HEK293 (cell line): Measurements from ENCODE around the gene FSCN2.

Experiments used
- CTCF ChIA-PET: fragments of 350-600 bp; formaldehyde crosslinking; extraction: SDS; loops from one replicate; lab custom pipeline; 2021; ENCODE audit warnings: antibody characterized with exemption; lab: Yijun Ruan, JAX
- POLR2A ChIA-PET: fragments of 300-600 bp; formaldehyde crosslinking; extraction: SDS; loops from one replicate; lab custom pipeline; 2020; ENCODE audit warnings: antibody characterized with exemption, inconsistent platforms; lab: Yijun Ruan, JAX
- H3K27ac ChIP-seq: fragments of 200-500 bp; sonication (Bioruptor generic); 2 replicates; pipeline ENCODE4 v1.5.1; 2014; ENCODE audit warnings: low read depth, low read length, control low read depth, inconsistent platforms; ENCODE audit errors: extremely low read depth
- H3K36me3 ChIP-seq, 2 experiments: fragments of 200-500 bp in 1 of 2; sonication (Bioruptor generic) in 1 of 2; 1 replicate in 1 of 2; 2 replicates in 1 of 2; pipeline ENCODE4 v1.5.1; 2014 to 2017; ENCODE audit warnings: inconsistent platforms in 2 of 2, low read length in 2 of 2; ENCODE audit not compliant: control insufficient read depth in 2 of 2, insufficient read depth in 1 of 2
- H3K4me1 ChIP-seq: fragments of 200-500 bp; sonication (Bioruptor generic); 2 replicates; pipeline ENCODE4 v1.5.1; 2014; ENCODE audit warnings: mild to moderate bottlenecking, low read length, inconsistent platforms; ENCODE audit not compliant: control insufficient read depth, insufficient read depth
- H3K4me3 ChIP-seq: 2 replicates; pipeline ENCODE4 v1.5.1; 2011; ENCODE audit warnings: low read depth, mild to moderate bottlenecking, control low read depth, low read length, moderate library complexity
- H3K9me3 ChIP-seq: fragments of 200-500 bp; sonication (Bioruptor generic); 2 replicates; pipeline ENCODE4 v1.5.1; 2014; ENCODE audit warnings: low read depth, low read length, inconsistent platforms; ENCODE audit not compliant: control insufficient read depth, insufficient read depth
- FEZF1 ChIP-seq: fragments of 450-650 bp; formaldehyde crosslinking; IDR thresholded peaks from 2 replicates; pipeline ENCODE4 v1.5.1; 2016; ENCODE audit warnings: missing biosample characterization, missing genetic modification characterization
- KLF8 ChIP-seq: fragments of 450-650 bp; formaldehyde crosslinking; IDR thresholded peaks from 2 replicates; pipeline ENCODE4 v1.5.1; 2016; ENCODE audit warnings: missing biosample characterization, missing genetic modification characterization
- KLF9 ChIP-seq: fragments of 450-650 bp; formaldehyde crosslinking; IDR thresholded peaks from 2 replicates; pipeline ENCODE4 v1.5.1; 2016; ENCODE audit warnings: missing biosample characterization, missing genetic modification characterization, low read depth
- SP7 ChIP-seq: fragments of 450-650 bp; formaldehyde crosslinking; IDR thresholded peaks from 2 replicates; pipeline ENCODE4 v1.5.1; 2016; ENCODE audit warnings: missing biosample characterization, missing genetic modification characterization
- ZBTB48 ChIP-seq: fragments of 450-650 bp; formaldehyde crosslinking; IDR thresholded peaks from 2 replicates; pipeline ENCODE4 v1.5.1; 2016; ENCODE audit warnings: missing biosample characterization, missing genetic modification characterization
- ZFP37 ChIP-seq: fragments of 450-650 bp; formaldehyde crosslinking; IDR thresholded peaks from 2 replicates; pipeline ENCODE4 v1.5.1; 2016; ENCODE audit warnings: missing biosample characterization, missing genetic modification characterization
- ZIC2 ChIP-seq: fragments of 450-650 bp; formaldehyde crosslinking; IDR thresholded peaks from 2 replicates; pipeline ENCODE4 v1.5.1; 2016; ENCODE audit warnings: missing biosample characterization, missing genetic modification characterization
- ZNF114 ChIP-seq: fragments of 450-650 bp; formaldehyde crosslinking; IDR thresholded peaks from 2 replicates; pipeline ENCODE4 v1.5.0; 2017; ENCODE audit warnings: missing biosample characterization, missing genetic modification characterization
- ZNF121 ChIP-seq: fragments of 450-650 bp; formaldehyde crosslinking; IDR thresholded peaks from 2 replicates; pipeline ENCODE4 v1.5.1; 2016; ENCODE audit warnings: missing biosample characterization, missing genetic modification characterization
- ZNF133 ChIP-seq: fragments of 450-650 bp; formaldehyde crosslinking; IDR thresholded peaks from 2 replicates; pipeline ENCODE4 v1.5.1; 2016; ENCODE audit warnings: missing biosample characterization, missing genetic modification characterization
- ZNF169 ChIP-seq: fragments of 450-650 bp; formaldehyde crosslinking; IDR thresholded peaks from 2 replicates; pipeline ENCODE4 v1.5.1; 2016; ENCODE audit warnings: missing biosample characterization, missing genetic modification characterization
- ZNF175 ChIP-seq: fragments of 450-650 bp; formaldehyde crosslinking; IDR thresholded peaks from 2 replicates; pipeline ENCODE4 v1.5.1; 2016; ENCODE audit warnings: missing biosample characterization, missing genetic modification characterization
- ZNF19 ChIP-seq: fragments of 450-650 bp; formaldehyde crosslinking; IDR thresholded peaks from 2 replicates; pipeline ENCODE4; 2016; ENCODE audit warnings: missing biosample characterization, missing genetic modification characterization, low read depth
- ZNF223 ChIP-seq: fragments of 450-650 bp; formaldehyde crosslinking; IDR thresholded peaks from 2 replicates; pipeline ENCODE4 v1.5.1; 2016; ENCODE audit warnings: missing biosample characterization, missing genetic modification characterization
- ZNF37A ChIP-seq: fragments of 450-650 bp; IDR thresholded peaks from 2 replicates; pipeline ENCODE4 v1.5.1; 2018; ENCODE audit warnings: missing biosample characterization, missing genetic modification characterization
- ZNF558 ChIP-seq: fragments of 450-650 bp; formaldehyde crosslinking; IDR thresholded peaks from 2 replicates; pipeline ENCODE4 v1.5.1; 2016; ENCODE audit warnings: missing biosample characterization, missing genetic modification characterization
- ZNF561 ChIP-seq: fragments of 450-650 bp; IDR thresholded peaks from 2 replicates; pipeline ENCODE4 v1.5.1; 2018; ENCODE audit warnings: missing biosample characterization, missing genetic modification characterization, borderline replicate concordance
- ZNF658 ChIP-seq: fragments of 450-650 bp; formaldehyde crosslinking; IDR thresholded peaks from 2 replicates; pipeline ENCODE4; 2016; ENCODE audit warnings: missing biosample characterization, missing genetic modification characterization
- ZNF830 ChIP-seq: fragments of 450-650 bp; IDR thresholded peaks from 2 replicates; pipeline ENCODE4 v1.5.0; 2018; ENCODE audit warnings: missing biosample characterization, missing genetic modification characterization, low read depth, mild to moderate bottlenecking, moderate library complexity
- ZNF837 ChIP-seq: fragments of 450-650 bp; formaldehyde crosslinking; IDR thresholded peaks from 2 replicates; pipeline ENCODE4 v1.5.1; 2016; ENCODE audit warnings: missing biosample characterization, missing genetic modification characterization
- TF ChIP-seq, protein P1 (sequence below): fragments of 450-650 bp; IDR thresholded peaks from 2 replicates; pipeline ENCODE4 v1.5.1; 2018; ENCODE audit warnings: missing biosample characterization, mild to moderate bottlenecking, missing genetic modification characterization
- TF ChIP-seq, protein P2 (sequence below): fragments of 450-650 bp; formaldehyde crosslinking; IDR thresholded peaks from 2 replicates; pipeline ENCODE4 v1.5.1; 2016; ENCODE audit warnings: missing biosample characterization, missing genetic modification characterization
- TF ChIP-seq, protein P3 (sequence below): fragments of 450-650 bp; formaldehyde crosslinking; IDR thresholded peaks from 2 replicates; pipeline ENCODE4 v1.5.1; 2016; ENCODE audit warnings: missing biosample characterization, missing genetic modification characterization
- TF ChIP-seq, protein P4 (sequence below): fragments of 450-650 bp; formaldehyde crosslinking; IDR thresholded peaks from 2 replicates; pipeline ENCODE4 v1.5.1; 2016; ENCODE audit warnings: missing biosample characterization, missing genetic modification characterization
- TF ChIP-seq, protein P5 (sequence below): fragments of 450-650 bp; formaldehyde crosslinking; IDR thresholded peaks from 2 replicates; pipeline ENCODE4 v1.5.1; 2017; ENCODE audit warnings: missing biosample characterization, missing genetic modification characterization
- TF ChIP-seq, protein P6 (sequence below): fragments of 450-650 bp; formaldehyde crosslinking; IDR thresholded peaks from 2 replicates; pipeline ENCODE4 v1.5.1; 2016; ENCODE audit warnings: missing biosample characterization, missing genetic modification characterization
- TF ChIP-seq, protein P7 (sequence below): fragments of 450-650 bp; formaldehyde crosslinking; IDR thresholded peaks from 2 replicates; pipeline ENCODE4 v1.5.1; 2017; ENCODE audit warnings: missing biosample characterization, missing genetic modification characterization

FSCN2 gene

DNA sequence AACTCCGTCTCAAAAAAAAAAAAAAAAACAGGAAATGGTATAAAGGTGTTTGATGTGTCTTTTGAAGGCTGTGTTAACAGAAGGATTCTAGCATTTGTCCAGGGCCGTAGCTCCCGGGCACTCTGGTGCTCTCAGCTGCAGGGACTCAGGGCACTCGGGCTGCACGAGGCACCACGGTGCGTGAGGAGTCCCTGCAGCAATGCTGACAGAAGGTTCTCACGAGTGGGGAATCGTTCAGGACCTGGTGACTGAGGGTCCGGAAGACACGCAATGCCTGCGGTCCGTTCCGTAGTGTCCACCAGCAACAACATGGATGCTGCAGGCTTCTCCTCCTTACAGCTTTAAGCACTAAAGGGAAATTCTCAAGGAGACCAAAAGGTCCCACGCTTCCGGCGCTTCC is 36.6 kb downstream of the FSCN2 start:
- POLR2A ChIA-PET, result no interaction called here
- peaks cover 63 to 100% of the 10 kb centered on the region in 2 experiments for H3K36me3 ChIP-seq
- no peak for TF ChIP-seq ZFP37 (tag by site-specific recombination)
- TF ChIP-seq, protein P1, sequence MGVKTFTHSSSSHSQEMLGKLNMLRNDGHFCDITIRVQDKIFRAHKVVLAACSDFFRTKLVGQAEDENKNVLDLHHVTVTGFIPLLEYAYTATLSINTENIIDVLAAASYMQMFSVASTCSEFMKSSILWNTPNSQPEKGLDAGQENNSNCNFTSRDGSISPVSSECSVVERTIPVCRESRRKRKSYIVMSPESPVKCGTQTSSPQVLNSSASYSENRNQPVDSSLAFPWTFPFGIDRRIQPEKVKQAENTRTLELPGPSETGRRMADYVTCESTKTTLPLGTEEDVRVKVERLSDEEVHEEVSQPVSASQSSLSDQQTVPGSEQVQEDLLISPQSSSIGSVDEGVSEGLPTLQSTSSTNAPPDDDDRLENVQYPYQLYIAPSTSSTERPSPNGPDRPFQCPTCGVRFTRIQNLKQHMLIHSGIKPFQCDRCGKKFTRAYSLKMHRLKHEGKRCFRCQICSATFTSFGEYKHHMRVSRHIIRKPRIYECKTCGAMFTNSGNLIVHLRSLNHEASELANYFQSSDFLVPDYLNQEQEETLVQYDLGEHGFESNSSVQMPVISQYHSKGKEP (tag by site-specific recombination), result no peak
- no peak for TF ChIP-seq ZNF19 (tag by site-specific recombination)
- TF ChIP-seq ZNF658 (tag by site-specific recombination), result no peak
- TF ChIP-seq FEZF1 (tag by site-specific recombination), result no peak
- TF ChIP-seq, protein P2, sequence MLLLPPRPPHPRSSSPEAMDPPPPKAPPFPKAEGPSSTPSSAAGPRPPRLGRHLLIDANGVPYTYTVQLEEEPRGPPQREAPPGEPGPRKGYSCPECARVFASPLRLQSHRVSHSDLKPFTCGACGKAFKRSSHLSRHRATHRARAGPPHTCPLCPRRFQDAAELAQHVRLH (tag by site-specific recombination), result no peak
- TF ChIP-seq ZNF121 (tag by site-specific recombination), result no peak
- no peak for TF ChIP-seq ZNF175
- TF ChIP-seq ZNF837 (tag by site-specific recombination), result no peak
- TF ChIP-seq ZBTB48 (tag by site-specific recombination), result no peak
- no peak for TF ChIP-seq KLF8 (tag by site-specific recombination)
- TF ChIP-seq, protein P3, sequence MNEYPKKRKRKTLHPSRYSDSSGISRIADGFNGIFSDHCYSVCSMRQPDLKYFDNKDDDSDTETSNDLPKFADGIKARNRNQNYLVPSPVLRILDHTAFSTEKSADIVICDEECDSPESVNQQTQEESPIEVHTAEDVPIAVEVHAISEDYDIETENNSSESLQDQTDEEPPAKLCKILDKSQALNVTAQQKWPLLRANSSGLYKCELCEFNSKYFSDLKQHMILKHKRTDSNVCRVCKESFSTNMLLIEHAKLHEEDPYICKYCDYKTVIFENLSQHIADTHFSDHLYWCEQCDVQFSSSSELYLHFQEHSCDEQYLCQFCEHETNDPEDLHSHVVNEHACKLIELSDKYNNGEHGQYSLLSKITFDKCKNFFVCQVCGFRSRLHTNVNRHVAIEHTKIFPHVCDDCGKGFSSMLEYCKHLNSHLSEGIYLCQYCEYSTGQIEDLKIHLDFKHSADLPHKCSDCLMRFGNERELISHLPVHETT, result no peak
- TF ChIP-seq ZNF561, result no peak
- TF ChIP-seq ZNF169 (tag by site-specific recombination), result no peak
- peaks cover 23% of the 10 kb centered on the region for H3K4me1 ChIP-seq
- H3K27ac ChIP-seq, result no peak overlapping the region
- no peak overlapping the region for H3K4me3 ChIP-seq
- CTCF ChIA-PET, result interaction anchor here (1.1 to 7.8 kb wide), 3 partner anchors 9 to 36 kb away, joined by 3 to 69 read pairs (median 7); no protein-coding TSS in a partner anchor
- H3K9me3 ChIP-seq, result no peaks in the 10 kb centered on the region

DNA sequence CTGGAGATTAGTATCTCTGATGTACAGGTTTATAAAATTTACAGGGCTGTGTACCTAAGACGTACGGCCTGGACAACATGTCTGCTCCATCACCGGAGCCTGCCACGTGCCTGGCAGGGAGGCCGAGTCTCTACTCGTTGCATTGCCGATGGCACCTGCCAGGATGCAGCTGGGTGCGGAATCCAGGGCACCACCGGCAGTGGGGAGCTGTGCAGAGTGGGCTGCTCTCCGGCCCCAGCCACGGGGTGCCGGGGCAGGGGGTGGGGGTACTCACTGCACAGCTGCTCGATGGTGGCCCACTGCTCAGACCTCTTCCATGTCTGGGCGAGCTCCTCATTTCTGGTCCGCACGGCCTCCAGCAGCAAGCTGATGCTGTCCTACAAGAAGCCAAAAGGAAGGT is 37.1 kb downstream of the FSCN2 start:
- H3K4me1 ChIP-seq, result peaks cover 23% of the 10 kb centered on the region
- H3K36me3 ChIP-seq, result peaks cover 58 to 100% of the 10 kb centered on the region in 2 experiments
- ChIA-PET CTCF (interaction anchor here (0.6 to 7.8 kb wide), 5 partner anchors 8 to 260 kb away, joined by 3 to 69 read pairs (median 5); partner anchors contain the start of gene FAAP100), POLR2A (interaction anchor here (0.6 kb wide), 1 partner anchor 13 kb away, joined by 3 read pairs; the partner anchor contains the start of gene FAAP100)
- H3K27ac ChIP-seq, result no peak overlapping the region; the same call in 1 of the 2 replicates
- no peaks in the 10 kb centered on the region for H3K9me3 ChIP-seq
- H3K4me3 ChIP-seq, result no peak overlapping the region
- no peak for TF ChIP-seq KLF9 (tag by site-specific recombination)
- TF ChIP-seq ZNF558, result no peak
- TF ChIP-seq, protein P4, sequence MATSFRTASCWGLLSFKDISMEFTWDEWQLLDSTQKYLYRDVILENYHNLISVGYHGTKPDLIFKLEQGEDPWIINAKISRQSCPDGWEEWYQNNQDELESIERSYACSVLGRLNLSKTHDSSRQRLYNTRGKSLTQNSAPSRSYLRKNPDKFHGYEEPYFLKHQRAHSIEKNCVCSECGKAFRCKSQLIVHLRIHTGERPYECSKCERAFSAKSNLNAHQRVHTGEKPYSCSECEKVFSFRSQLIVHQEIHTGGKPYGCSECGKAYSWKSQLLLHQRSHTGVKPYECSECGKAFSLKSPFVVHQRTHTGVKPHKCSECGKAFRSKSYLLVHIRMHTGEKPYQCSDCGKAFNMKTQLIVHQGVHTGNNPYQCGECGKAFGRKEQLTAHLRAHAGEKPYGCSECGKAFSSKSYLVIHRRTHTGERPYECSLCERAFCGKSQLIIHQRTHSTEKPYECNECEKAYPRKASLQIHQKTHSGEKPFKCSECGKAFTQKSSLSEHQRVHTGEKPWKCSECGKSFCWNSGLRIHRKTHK (tag by site-specific recombination), result no peak
- TF ChIP-seq ZNF830 (tag by site-specific recombination), result no peak
- no peak for TF ChIP-seq ZIC2 (tag by site-specific recombination)
- no peak for TF ChIP-seq ZNF133 (tag by site-specific recombination)
- TF ChIP-seq, protein P5, sequence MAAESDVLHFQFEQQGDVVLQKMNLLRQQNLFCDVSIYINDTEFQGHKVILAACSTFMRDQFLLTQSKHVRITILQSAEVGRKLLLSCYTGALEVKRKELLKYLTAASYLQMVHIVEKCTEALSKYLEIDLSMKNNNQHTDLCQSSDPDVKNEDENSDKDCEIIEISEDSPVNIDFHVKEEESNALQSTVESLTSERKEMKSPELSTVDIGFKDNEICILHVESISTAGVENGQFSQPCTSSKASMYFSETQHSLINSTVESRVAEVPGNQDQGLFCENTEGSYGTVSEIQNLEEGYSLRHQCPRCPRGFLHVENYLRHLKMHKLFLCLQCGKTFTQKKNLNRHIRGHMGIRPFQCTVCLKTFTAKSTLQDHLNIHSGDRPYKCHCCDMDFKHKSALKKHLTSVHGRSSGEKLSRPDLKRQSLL (tag by site-specific recombination), result no peak
- no peak for TF ChIP-seq ZNF114 (tag by site-specific recombination)
- TF ChIP-seq ZNF37A (tag by site-specific recombination), result no peak
- TF ChIP-seq ZNF223 (tag by site-specific recombination), result no peak
- TF ChIP-seq, protein P6, sequence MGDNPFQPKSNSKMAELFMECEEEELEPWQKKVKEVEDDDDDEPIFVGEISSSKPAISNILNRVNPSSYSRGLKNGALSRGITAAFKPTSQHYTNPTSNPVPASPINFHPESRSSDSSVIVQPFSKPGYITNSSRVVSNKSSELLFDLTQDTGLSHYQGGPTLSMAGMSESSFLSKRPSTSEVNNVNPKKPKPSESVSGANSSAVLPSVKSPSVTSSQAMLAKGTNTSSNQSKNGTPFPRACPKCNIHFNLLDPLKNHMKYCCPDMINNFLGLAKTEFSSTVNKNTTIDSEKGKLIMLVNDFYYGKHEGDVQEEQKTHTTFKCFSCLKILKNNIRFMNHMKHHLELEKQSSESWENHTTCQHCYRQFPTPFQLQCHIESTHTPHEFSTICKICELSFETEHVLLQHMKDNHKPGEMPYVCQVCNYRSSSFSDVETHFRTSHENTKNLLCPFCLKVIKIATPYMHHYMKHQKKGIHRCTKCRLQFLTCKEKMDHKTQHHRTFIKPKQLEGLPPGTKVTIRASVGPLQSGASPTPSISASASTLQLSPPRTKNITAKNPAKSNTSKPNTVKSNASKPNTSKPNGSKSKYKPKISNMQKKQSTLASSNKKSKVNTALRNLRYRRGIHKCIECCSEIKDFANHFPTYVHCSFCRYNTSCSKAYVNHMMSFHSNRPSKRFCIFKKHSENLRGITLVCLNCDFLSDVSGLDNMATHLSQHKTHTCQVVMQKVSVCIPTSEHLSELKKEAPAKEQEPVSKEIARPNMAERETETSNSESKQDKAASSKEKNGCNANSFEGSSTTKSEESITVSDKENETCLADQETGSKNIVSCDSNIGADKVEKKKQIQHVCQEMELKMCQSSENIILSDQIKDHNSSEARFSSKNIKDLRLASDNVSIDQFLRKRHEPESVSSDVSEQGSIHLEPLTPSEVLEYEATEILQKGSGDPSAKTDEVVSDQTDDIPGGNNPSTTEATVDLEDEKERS (tag by site-specific recombination), result no peak
- TF ChIP-seq, protein P7, sequence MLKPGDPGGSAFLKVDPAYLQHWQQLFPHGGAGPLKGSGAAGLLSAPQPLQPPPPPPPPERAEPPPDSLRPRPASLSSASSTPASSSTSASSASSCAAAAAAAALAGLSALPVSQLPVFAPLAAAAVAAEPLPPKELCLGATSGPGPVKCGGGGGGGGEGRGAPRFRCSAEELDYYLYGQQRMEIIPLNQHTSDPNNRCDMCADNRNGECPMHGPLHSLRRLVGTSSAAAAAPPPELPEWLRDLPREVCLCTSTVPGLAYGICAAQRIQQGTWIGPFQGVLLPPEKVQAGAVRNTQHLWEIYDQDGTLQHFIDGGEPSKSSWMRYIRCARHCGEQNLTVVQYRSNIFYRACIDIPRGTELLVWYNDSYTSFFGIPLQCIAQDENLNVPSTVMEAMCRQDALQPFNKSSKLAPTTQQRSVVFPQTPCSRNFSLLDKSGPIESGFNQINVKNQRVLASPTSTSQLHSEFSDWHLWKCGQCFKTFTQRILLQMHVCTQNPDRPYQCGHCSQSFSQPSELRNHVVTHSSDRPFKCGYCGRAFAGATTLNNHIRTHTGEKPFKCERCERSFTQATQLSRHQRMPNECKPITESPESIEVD, result no peak
- no peak for TF ChIP-seq SP7 (tag by site-specific recombination)
